ENCODE results near the gene FBXW7. TPM values are rescaled to one million over a fixed set of nuclear protein-coding genes. Genes with fewer than 3 reads are reported as not detected.

Gene FBXW7
- total RNA-seq, 1 donor, result 79.5 TPM

DNA sequence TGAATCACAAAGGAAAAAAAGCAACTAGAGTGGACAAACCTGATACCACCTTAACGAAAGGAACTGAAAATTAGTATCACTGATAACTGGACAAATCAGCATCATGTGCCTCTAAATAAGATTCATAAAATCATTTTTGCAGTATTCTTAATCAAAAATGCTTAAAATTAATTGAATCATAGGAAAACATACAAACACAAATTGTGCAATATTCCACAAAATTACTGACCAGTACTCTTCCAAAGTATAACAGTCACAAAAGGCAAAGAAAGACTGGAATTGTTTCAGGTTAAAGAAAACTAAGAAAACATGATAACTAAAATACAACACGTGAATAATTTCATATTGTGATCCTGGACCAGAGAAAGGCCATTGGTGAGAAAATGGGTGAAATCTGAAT, 27.1 kb downstream of the FBXW7 start:
- TF ChIP-seq, protein P1, sequence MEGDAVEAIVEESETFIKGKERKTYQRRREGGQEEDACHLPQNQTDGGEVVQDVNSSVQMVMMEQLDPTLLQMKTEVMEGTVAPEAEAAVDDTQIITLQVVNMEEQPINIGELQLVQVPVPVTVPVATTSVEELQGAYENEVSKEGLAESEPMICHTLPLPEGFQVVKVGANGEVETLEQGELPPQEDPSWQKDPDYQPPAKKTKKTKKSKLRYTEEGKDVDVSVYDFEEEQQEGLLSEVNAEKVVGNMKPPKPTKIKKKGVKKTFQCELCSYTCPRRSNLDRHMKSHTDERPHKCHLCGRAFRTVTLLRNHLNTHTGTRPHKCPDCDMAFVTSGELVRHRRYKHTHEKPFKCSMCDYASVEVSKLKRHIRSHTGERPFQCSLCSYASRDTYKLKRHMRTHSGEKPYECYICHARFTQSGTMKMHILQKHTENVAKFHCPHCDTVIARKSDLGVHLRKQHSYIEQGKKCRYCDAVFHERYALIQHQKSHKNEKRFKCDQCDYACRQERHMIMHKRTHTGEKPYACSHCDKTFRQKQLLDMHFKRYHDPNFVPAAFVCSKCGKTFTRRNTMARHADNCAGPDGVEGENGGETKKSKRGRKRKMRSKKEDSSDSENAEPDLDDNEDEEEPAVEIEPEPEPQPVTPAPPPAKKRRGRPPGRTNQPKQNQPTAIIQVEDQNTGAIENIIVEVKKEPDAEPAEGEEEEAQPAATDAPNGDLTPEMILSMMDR (IDR thresholded peaks at IDR 0.05; ENCODE audit: insufficient read depth, low read depth, low read length), result no peak
- no peak overlapping the region for H3K4me3 ChIP-seq (ENCODE audit: low read depth, low read length)
- no peak for DNase-seq (ENCODE audit: low read depth)

- TF ChIP-seq, protein P1 (IDR thresholded peaks at IDR 0.05; ENCODE audit: insufficient read depth, low read depth, low read length), result no peak
- H3K4me3 ChIP-seq (ENCODE audit: low read depth, low read length), result no peak overlapping the region
- DNase-seq (ENCODE audit: low read depth), result no peak
Observed at GRCh38 chr4:152508386-152508785, 27.5 kb downstream of the FBXW7 start.

DNA sequence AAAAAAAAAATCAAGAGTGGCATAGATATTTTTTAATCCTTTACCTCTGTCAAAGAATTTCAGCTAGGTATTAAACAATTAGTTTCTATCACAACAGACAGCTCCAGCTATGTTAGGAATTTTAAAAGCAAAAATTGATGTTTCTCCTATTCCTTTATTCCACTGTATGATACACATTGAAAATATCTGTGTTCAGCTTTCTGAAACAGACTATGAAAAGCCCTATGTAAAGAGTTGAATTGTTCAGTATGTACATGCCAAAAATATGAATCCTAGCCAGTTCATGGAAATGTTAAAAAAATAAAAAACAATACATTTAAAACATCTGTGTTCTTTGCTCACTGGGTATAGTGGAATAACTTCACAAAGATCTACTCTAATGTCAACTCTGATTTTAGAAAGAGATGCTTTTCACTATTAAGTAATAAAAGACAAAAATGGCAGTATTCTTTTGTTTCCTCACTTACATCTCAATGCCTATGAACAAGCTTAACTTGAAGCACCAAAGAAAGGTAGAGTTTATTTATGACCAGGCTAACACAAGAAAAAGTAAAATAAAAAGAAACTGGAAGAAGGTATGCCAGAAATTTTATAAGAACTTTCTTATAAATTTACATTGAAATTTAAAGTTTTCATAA, 32.1 kb downstream of the FBXW7 start:
- no peak for DNase-seq (ENCODE audit: low read depth)
- no peak overlapping the region for H3K4me3 ChIP-seq (ENCODE audit: low read depth, low read length)
- TF ChIP-seq, protein P1 (IDR thresholded peaks at IDR 0.05; ENCODE audit: insufficient read depth, low read depth, low read length), result no peak

- DNase-seq (ENCODE audit: low read depth), result no peak
- TF ChIP-seq, protein P1 (IDR thresholded peaks at IDR 0.05; ENCODE audit: insufficient read depth, low read depth, low read length), result no peak
- no peak overlapping the region for H3K4me3 ChIP-seq (ENCODE audit: low read depth, low read length)
Observed at GRCh38 chr4:152501846-152502536, 33.9 kb downstream of the FBXW7 start.

DNA sequence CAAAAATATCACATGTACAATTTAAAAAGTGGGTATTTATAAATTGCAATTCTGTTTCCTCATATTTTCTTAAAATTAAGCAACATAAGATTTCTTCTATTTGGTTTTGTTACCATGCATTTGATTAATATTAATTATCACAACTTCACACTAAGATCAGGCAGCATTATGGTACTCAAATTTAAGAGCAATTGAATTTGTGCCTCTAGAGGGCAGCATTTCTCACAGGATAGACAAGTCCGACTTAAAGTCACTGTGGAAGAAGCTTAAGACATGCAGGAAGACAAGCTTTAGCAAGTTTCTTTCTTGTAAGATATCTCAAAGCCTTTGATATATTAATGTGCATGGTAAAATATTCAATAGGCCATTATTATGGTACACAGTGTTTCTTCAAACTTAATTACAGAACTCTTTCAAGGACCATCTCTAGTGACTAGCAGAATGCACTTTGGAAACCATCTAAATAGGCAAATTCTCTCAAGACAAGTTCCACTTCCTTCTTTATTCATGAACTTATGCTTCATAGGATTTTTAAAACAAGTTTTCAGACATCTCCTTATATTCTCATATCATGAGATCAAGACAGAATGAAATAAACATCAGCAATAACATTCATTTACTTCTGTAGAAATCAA, 35.0 kb downstream of the FBXW7 start:
- H3K4me3 ChIP-seq (ENCODE audit: low read depth, low read length), result no peak overlapping the region
- TF ChIP-seq, protein P1 (IDR thresholded peaks at IDR 0.05; ENCODE audit: insufficient read depth, low read depth, low read length), result peak; percentile 73
- DNase-seq (ENCODE audit: low read depth), result peak; percentile 96

GRCh38 chr4:152500275-152500674, 35.6 kb downstream of the FBXW7 start:
- H3K4me3 ChIP-seq (ENCODE audit: low read depth, low read length), result no peak overlapping the region
- no peak for DNase-seq (ENCODE audit: low read depth)
- TF ChIP-seq, protein P1 (IDR thresholded peaks at IDR 0.05; ENCODE audit: insufficient read depth, low read depth, low read length), result no peak

Measured in fibroblast of villous mesenchyme (primary cell).